ENCODE results near the gene HEMK1.

The HEMK1 gene

DNA sequence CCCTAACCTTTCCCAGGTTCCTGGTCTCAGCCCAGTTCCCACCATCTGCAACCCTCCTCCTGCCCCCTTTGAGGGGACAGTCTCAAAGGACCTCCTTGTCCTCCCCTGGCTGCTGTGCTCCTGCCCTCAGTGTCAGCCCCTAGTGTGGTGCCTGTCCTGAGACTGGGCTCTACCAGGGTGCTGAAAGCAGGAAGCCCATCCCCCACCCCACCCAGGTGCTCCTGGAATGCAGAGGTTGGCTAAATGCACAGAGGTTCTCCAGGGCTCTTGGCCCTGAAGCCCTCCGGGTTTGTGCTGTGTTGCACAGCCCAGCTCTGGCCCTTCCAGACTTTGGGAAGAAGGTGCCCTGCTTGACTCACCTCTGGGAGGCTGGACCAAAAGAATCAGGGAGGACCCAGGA, 23.5 kb upstream of the HEMK1 start:
- no peak for DNase-seq

- no peak for DNase-seq
Measured at GRCh38 chr3:50549226-50549625, 20.1 kb upstream of the HEMK1 start.

DNA sequence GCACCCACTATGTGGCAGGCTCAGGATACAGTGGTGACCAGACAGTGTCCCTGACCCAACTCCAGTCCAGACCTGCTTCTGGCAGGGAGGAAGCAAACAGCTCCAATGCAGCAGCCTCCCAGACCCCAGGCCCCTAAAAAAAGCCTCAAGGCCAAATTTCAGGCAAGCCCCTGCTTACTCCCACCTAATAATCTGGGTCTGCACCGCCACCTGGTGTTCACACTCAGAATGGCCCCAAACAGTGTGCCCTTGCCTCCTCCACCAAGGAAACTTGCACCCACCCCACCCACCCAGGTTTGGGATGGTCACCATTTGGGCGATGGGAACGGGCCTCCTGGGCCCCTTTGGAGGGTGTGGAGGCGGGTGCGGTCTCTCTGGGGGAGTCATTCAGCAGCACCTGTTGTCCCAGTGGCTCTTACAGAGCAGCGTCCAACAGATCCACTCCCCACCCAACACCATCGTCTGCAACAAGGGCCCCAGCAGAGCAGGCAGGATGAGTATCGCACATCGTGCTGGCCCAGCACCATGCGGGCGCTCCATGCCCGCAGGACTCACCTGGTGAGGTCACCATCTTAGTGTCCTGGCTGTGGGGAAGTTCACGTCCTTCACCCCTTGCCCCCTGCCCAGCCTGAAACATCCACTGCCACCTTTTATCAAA, 19.1 kb upstream of the HEMK1 start:
- peak; percentile 69 for DNase-seq

GRCh38 chr3:50551054-50551659, 18.2 kb upstream of the HEMK1 start:
- DNase-seq = no peak

DNA sequence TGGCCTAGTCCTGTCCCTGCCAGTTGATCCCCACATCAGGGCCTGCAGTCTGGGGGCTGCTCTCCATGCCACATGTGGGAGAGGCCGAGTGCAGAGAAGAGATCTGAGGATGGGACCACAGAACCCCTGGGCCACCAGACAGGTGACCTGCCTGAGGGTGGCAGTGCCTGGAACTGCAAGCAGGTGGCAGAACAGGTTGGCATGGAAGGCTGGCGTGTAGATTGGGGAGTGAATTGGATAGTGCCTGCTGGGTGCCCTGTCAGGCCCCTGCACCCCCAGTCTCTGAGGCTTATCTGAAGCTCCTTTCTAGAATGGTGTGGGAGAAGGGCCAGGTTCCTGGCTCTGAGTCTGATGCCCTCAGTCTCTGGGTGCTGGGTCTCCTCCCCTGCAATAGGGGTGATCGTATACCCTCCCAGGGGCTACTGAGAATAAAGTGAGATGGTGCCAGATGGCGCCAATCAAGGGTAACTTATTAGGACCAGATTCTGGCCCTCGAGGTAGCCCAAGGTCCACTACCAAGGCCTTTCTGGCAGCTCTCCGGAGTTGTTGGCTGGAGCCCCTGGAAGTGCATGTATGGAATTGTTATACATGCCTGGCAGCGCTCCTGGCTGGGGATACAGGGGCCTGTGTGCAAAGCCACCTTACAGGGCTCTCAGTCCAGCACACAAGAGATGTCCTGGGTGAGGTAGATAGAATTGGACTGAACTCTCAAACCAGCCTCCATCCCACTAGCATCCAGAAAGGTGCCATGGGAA, 17.5 kb upstream of the HEMK1 start:
- DNase-seq = no peak

DNA sequence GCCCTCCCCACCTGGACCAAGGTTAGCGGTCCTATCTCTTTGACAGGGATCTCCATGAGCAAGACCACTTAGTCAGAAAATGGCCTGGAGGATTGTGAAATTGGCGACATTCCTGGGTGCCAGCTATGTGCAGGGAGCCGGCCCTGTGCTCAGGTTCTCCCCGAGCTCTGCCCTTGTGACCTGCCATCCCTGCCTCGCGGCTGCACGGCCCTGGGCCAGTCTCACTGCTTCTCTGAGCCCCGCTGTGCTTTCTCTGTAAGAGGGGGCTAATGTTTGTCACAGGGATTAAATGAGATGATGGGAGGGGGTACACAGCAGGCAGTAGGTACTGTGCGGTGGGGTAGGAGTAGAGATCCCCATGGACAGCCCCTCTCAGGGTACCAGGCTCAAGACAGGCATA, 16.7 kb upstream of the HEMK1 start:
- DNase-seq = no peak

GRCh38 chr3:50554553-50554952, 14.8 kb upstream of the HEMK1 start:
- no peak for DNase-seq

- DNase-seq = no peak
Measured at GRCh38 chr3:50557106-50557505, 12.2 kb upstream of the HEMK1 start.

- DNase-seq = no peak
Measured at GRCh38 chr3:50557915-50558314, 11.4 kb upstream of the HEMK1 start.

- DNase-seq = no peak
Measured at GRCh38 chr3:50559702-50560101, 9.6 kb upstream of the HEMK1 start.

GRCh38 chr3:50562861-50563260, 6.5 kb upstream of the HEMK1 start:
- no peak for DNase-seq

DNA sequence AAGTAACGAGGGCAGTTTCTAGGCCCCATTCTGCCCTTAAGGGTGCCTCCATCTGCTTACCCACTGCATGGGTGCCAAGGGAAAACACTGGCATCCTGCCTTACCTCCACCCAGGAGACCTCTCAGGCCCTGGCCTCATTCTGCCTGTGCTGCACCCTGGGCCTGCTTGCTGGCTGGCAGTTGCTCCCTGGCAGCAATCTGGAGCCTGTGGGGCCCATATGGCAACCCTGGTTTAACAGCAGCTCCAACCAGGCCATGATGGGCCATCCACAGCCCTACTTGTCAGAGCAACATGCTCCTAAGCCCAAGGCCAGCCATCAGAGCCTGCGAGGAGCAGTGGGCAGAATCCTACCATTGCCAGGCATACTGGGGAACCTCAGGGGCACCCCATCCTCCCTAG, 5.5 kb upstream of the HEMK1 start:
- DNase-seq = no peak

GRCh38 chr3:50564321-50564720, 5.0 kb upstream of the HEMK1 start:
- DNase-seq = no peak

- DNase-seq = peak; percentile 27
Measured at GRCh38 chr3:50567011-50567385, 2.3 kb upstream of the HEMK1 start.

GRCh38 chr3:50567386-50568167, 1.7 kb upstream of the HEMK1 start, which contains the start of gene C3orf18:
Gene C3orf18, minus strand, starts transcription at chr3:50567747. Its CDS starts 2,048 bp downstream, at chr3:50565699.
- peak; percentile 82 for DNase-seq

DNA sequence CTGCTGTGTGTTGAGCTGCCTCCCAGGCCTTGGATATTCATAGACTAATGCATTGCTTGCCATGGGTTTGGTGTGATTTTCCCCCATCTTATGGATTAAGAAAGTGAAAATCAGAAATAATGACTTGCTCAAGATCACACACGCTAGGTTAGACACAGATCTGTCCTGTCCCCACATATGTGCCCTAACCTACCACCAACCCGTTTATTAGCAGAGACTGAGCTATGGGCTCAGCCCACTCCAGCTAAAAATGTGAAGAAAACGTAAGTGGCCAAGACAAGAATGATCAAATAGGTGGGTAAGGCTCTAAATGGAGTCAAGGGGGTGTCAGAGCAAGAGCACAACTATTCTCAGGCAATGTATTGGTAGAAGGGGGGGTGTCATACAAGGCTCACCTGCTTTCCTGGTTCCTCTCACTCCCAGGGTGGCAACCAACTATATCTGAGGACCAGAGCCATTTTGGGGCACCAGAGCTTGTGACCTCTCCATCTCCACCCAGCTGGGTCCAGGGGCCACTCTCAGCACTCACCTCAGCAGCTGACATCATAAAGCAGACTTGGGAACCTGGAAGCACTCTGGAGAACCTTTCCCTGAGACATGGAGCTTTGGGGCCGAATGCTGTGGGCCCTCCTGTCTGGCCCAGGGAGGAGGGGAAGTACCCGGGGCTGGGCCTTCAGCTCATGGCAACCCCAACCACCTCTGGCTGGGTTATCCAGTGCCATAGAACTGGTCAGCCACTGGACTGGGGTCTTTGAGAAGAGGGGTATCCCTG, 1.4 kb downstream of the HEMK1 start:
- no peak for DNase-seq

- DNase-seq = no peak
Measured at GRCh38 chr3:50571486-50571885, 2.2 kb downstream of the HEMK1 start.

GRCh38 chr3:50572158-50572557, 2.8 kb downstream of the HEMK1 start:
- DNase-seq = peak; percentile 85

DNA sequence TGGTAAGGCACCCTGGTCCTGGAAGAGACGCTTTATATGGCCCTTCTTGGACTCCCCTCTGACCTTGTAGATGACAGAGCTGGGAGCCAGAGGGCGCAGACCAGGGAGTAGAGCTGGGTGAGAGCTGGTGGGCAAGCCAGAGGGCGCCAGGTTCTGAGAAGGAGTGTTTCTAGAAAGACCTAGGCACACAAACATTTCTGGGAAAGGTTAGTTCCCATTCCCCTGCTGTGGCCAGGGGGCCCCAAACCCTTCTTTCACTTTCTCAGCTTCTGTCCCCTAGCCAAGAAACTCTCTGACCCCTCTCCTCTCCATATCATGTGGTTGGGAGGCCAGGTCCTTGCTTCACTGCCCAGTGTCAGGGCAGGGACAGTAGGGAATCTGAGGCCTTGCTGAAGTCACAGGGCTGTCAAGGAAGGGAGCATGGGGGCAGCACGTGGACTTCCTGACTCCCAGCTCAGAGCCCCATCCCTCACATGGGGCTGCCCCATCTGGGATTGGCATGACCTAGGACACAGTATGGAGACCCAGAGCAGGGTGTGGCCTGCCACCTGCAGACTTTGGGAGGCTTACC, 3.6 kb downstream of the HEMK1 start:
- DNase-seq = peak; percentile 55

DNA sequence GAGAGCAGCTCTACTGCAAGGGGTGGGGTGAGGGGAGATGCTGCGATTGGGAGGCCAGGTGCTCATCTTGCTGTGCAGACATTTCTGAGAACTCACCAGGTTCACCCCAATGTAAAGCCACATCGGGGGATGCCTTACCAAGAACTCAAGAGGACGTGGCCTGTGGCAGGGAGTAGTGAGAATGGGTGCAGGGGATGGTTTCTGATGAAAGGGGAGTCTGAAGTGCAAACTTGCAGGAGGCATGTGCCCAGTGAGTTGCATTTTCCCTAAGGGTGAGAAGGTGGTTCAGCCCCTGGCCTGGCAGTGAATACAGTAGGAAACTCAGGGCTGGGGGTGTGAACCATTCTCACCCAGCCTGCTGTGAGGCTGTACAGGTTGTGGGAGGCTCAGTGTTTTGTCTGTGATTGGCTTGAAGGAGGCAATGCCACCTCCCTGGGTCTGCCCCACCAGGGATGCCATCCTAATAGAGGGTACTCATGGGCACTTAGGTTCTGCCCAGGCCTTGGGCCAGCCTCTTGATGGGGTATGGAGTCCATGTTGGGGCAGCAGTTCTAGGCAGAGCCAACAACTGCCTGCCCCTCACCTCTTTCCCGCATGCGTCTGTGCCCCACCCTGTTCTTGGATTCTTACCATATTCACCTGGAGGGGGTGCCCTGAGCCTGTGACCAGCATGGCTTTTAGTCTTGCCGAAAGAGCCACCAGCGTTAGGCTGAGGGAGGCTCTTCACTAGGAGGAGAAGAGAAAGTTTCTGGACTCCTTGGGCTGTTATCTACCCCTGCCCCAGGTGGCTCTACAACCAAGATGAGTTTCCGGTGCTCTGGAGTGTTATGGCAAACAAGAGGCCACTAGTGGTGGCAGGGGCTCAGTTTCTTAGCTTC, 4.5 kb downstream of the HEMK1 start:
- no peak for DNase-seq

GRCh38 chr3:50574444-50574831, 5.1 kb downstream of the HEMK1 start:
- no peak for DNase-seq

All from OCI-M1 (cell line).